PC-3 (cell line): Measurements from ENCODE around the gene INSL3. TPM values are rescaled to one million over a fixed set of nuclear protein-coding genes. Genes with fewer than 3 reads are reported as not detected.

Source experiments
- ATAC-seq: fragments of 200-7000 bp; cut with Tn5 transposase; 2 replicates; pipeline ENCODE4 v1.9.1; 2020; ENCODE audit warnings: mild to moderate bottlenecking, moderate library complexity
- BruUV-seq: library from RNA; stranded (reverse); fragments of 400-500 nt; replicated peaks from 2 replicates; lab custom pipeline; 2021; lab: Mats Ljungman, UMichigan
- CTCF ChIA-PET: fragments of 300-600 bp; sonication (Branson Sonifier 250); formaldehyde crosslinking; loops from one replicate; lab custom pipeline; 2022; ENCODE audit warnings: antibody characterized with exemption; lab: Charles Lee
- POLR2A ChIA-PET: fragments of 300-600 bp; sonication (Branson Sonifier 250); formaldehyde crosslinking; loops from one replicate; lab custom pipeline; 2022; ENCODE audit warnings: antibody characterized with exemption; ENCODE audit not compliant: unreplicated experiment; lab: Charles Lee
- DNase-seq: peaks from one replicate; pipeline ENCODE4 v3.0.0-alpha.2; 2015
- H2AFZ ChIP-seq: fragments of 300-600 bp; sonication (generic); 2 replicates; pipeline ENCODE4 v1.6.0; 2016; ENCODE audit warnings: antibody characterized with exemption, low read length
- H3F3A ChIP-seq: fragments of 300-600 bp; sonication (generic); one replicate; pipeline ENCODE4 v1.6.0; 2017; ENCODE audit warnings: antibody characterized with exemption, low read length, control low read depth, mild to moderate bottlenecking; ENCODE audit not compliant: unreplicated experiment
- H3K27ac ChIP-seq: fragments of 300-600 bp; sonication (generic); 2 replicates; pipeline ENCODE4 v1.5.1; 2016; ENCODE audit warnings: mild to moderate bottlenecking, low read length
- H3K27me3 ChIP-seq: fragments of 300-600 bp; sonication (generic); 2 replicates; pipeline ENCODE4 v1.6.1; 2016; ENCODE audit warnings: low read length, mixed read lengths
- H3K36me3 ChIP-seq: fragments of 300-600 bp; sonication (generic); 2 replicates; pipeline ENCODE4 v1.6.1; 2016; ENCODE audit warnings: low read depth, mixed run types, low read length, mixed read lengths
- H3K4me1 ChIP-seq: fragments of 300-600 bp; sonication (generic); 2 replicates; pipeline ENCODE4 v1.5.1; 2016; ENCODE audit warnings: low read length; ENCODE audit not compliant: insufficient read depth
- H3K4me2 ChIP-seq: fragments of 300-600 bp; sonication (generic); 2 replicates; pipeline ENCODE4 v1.6.0; 2016; ENCODE audit warnings: low read length
- H3K4me3 ChIP-seq: fragments of 300-600 bp; sonication (generic); 2 replicates; pipeline ENCODE4 v1.5.1; 2016; ENCODE audit warnings: mild to moderate bottlenecking, low read length, mixed read lengths
- H3K79me2 ChIP-seq: fragments of 300-600 bp; sonication (generic); 2 replicates; pipeline ENCODE4 v1.6.1; 2017; ENCODE audit warnings: low read length, mixed read lengths
- H3K9ac ChIP-seq: fragments of 300-600 bp; sonication (generic); 2 replicates; pipeline ENCODE4 v1.6.0; 2016; ENCODE audit warnings: mild to moderate bottlenecking, low read length
- H3K9me2 ChIP-seq: fragments of 300-600 bp; sonication (generic); replicated peaks from 2 replicates; pipeline ENCODE4 v1.6.1; 2016; ENCODE audit warnings: mixed run types, low read length, mixed read lengths
- H3K9me3 ChIP-seq: fragments of 300-600 bp; sonication (generic); 2 replicates; pipeline ENCODE4 v1.6.1; 2016; ENCODE audit warnings: low read length, mixed read lengths
- H4K20me1 ChIP-seq: fragments of 300-600 bp; sonication (generic); 2 replicates; pipeline ENCODE4 v1.6.1; 2016; ENCODE audit warnings: low read length, mixed read lengths
- CTCF ChIP-seq: fragments of 300-600 bp; sonication (generic); conservative IDR thresholded peaks from 2 replicates; pipeline ENCODE4 v1.5.1; 2017; ENCODE audit warnings: antibody characterized with exemption, low read depth, mild to moderate bottlenecking, low read length
- EZH2 ChIP-seq: fragments of 300-600 bp; sonication (generic); IDR thresholded peaks from one replicate; pipeline ENCODE4 v1.6.1; 2017; ENCODE audit warnings: antibody characterized with exemption, mild to moderate bottlenecking, low read length; ENCODE audit not compliant: unreplicated experiment
- EZH2phosphoT487 ChIP-seq: fragments of 300-600 bp; sonication (generic); IDR thresholded peaks from 2 replicates; pipeline ENCODE4 v1.6.1; 2018; ENCODE audit warnings: mild to moderate bottlenecking, antibody characterized with exemption, low read length, borderline replicate concordance
- intact Hi-C: fragments of 100-400 bp; cut with micrococcal nuclease; formaldehyde crosslinking; loops from 2 replicates; pipeline ENCODE4 v1.9.0; 2023
- total RNA-seq: library from RNA; depleted of rRNA; stranded (reverse); fragments of >200 nt; gene quantifications from 2 replicates; pipeline ENCODE4 v1.2.3, GENCODE V29; 2014

Gene INSL3
- total RNA-seq, 1 experiment from 2014 or later = not detected

GRCh38 chr19:17795495-17795856 is 25.8 kb downstream of the INSL3 start:
- POLR2A ChIA-PET = no interaction called here
- BruUV-seq = no TSS peak
- H2AFZ ChIP-seq = peak overlapping the region; percentile 78; the same call in 1 of the 2 replicates
- no peaks in the 10 kb centered on the region for H3K36me3 ChIP-seq
- no peaks in the 10 kb centered on the region for H4K20me1 ChIP-seq
- peaks cover 52% of the 10 kb centered on the region for H3K79me2 ChIP-seq
- CTCF ChIA-PET = interaction anchor here (1.6 kb wide), 1 partner anchor 64 kb away, joined by 4 read pairs; the partner anchor contains the start of gene RPL18A
- intact Hi-C loops = loop anchor here (5.0 kb wide), 2 partner anchors 37 to 62 kb away; partner anchors contain the start of gene RPL18A
- no peaks in the 10 kb centered on the region for H3K27me3 ChIP-seq
- peak overlapping the region; percentile 99 for H3K27ac ChIP-seq
- H3K4me2 ChIP-seq = peak overlapping the region; percentile 90
- H3K9ac ChIP-seq = peak overlapping the region; percentile 95
- no peak for ATAC-seq
- no peaks in the 10 kb centered on the region for H3K9me2 ChIP-seq
- no peaks in the 10 kb centered on the region for H3K9me3 ChIP-seq
- peaks cover 56% of the 10 kb centered on the region for H3K4me1 ChIP-seq
- H3F3A ChIP-seq = peaks cover 6% of the 10 kb centered on the region
- peak overlapping the region; percentile 84 for H3K4me3 ChIP-seq
- DNase-seq = peak; percentile 8
- TF ChIP-seq CTCF (no peak), EZH2phosphoT487 (no peak), EZH2 (no peak)

- peak within 1 kb of the TSS; percentile 78 for H2AFZ ChIP-seq
These were observed 26.4 kb downstream of the INSL3 start, which contains the start of gene B3GNT3 for GRCh38 chr19:17794731-17795494. TSS of gene B3GNT3 (plus strand) at chr19:17795138. CDS start at chr19:17807808, 12,670 bp downstream.

More at GRCh38 chr19:17794731-17795494, 26.4 kb downstream of the INSL3 start, which contains the start of gene B3GNT3:
- CTCF ChIA-PET = interaction anchor here (1.6 kb wide), 1 partner anchor 64 kb away, joined by 4 read pairs; the partner anchor contains the start of gene RPL18A
- POLR2A ChIA-PET = interaction anchor here (0.7 kb wide), 2 partner anchors 47 to 490 kb away, joined by 3 to 4 read pairs; no protein-coding TSS in a partner anchor
- TSS peak; percentile 55 for BruUV-seq
- Histone ChIP-seq H3K79me2 (peaks cover 47% of the 10 kb centered on the region), H3K27me3 (no peaks in the 10 kb centered on the region), H3K4me1 (peaks cover 58% of the 10 kb centered on the region), H3K9me3 (no peaks in the 10 kb centered on the region), H3K4me2 (peak within 1 kb of the TSS; percentile 90), H4K20me1 (no peaks in the 10 kb centered on the region), H3F3A (peaks cover 6% of the 10 kb centered on the region), H3K9ac (peak within 1 kb of the TSS; percentile 95), H3K4me3 (peak within 1 kb of the TSS; percentile 84), H3K27ac (peak within 1 kb of the TSS; percentile 99), H3K36me3 (no peaks in the 10 kb centered on the region), H3K9me2 (no peaks in the 10 kb centered on the region)
- ATAC-seq = peak; percentile 15
- intact Hi-C loops = loop anchor here (5.0 kb wide), 2 partner anchors 37 to 62 kb away; partner anchors contain the start of gene RPL18A
- no peak for TF ChIP-seq EZH2
- TF ChIP-seq CTCF = no peak
- TF ChIP-seq EZH2phosphoT487 = no peak
- peak; percentile 94 for DNase-seq
